Measurements from ENCODE around the gene C1orf216. TPM values are rescaled to one million over a fixed set of nuclear protein-coding genes. Genes with fewer than 3 reads are reported as not detected.

Gene C1orf216
- total RNA-seq, 1 experiment from 2014 or later, result 13.9 TPM

DNA sequence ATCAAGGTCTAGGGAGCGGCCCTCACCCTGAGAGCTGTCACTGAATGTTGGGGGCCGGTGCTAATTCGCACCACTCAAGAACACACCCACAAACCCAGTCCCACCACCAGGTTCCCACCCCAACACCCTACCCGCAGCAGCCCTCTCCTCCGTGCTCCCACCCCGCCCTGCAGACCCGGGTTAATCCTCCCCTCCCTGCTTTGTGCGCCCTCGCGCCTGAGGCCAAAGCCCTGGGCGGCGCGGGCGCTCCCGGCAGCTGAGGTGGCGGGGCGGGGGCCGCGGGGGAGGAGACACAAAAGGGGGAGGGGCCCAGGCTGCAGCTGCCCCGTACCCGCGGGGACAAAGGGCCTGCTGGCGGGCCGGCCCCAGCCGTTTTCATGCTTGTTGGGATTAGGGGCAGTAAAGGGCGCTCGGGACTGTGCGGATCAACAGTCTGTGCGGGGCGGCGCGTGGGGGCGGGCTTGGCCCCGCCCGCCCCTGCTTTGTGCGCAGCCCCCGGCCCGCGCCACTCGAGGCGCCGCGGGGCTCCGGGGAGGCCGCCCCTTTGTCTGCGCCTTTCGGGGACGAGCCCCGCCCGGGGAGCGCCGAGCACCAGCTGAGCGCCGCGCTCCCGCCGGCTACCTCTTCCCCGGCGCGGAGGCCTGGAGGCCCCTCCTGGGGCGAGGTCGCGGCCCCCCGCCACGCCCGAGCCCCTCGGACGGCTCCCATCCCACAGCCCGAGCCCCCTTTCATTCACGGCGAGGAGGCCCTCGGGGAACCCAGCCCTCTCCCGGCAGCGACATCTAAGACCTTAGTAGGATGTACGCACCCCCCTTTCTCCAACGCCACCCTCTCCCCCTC, 10.9 kb downstream of the C1orf216 start (continued):
- TF ChIP-seq, protein P1, sequence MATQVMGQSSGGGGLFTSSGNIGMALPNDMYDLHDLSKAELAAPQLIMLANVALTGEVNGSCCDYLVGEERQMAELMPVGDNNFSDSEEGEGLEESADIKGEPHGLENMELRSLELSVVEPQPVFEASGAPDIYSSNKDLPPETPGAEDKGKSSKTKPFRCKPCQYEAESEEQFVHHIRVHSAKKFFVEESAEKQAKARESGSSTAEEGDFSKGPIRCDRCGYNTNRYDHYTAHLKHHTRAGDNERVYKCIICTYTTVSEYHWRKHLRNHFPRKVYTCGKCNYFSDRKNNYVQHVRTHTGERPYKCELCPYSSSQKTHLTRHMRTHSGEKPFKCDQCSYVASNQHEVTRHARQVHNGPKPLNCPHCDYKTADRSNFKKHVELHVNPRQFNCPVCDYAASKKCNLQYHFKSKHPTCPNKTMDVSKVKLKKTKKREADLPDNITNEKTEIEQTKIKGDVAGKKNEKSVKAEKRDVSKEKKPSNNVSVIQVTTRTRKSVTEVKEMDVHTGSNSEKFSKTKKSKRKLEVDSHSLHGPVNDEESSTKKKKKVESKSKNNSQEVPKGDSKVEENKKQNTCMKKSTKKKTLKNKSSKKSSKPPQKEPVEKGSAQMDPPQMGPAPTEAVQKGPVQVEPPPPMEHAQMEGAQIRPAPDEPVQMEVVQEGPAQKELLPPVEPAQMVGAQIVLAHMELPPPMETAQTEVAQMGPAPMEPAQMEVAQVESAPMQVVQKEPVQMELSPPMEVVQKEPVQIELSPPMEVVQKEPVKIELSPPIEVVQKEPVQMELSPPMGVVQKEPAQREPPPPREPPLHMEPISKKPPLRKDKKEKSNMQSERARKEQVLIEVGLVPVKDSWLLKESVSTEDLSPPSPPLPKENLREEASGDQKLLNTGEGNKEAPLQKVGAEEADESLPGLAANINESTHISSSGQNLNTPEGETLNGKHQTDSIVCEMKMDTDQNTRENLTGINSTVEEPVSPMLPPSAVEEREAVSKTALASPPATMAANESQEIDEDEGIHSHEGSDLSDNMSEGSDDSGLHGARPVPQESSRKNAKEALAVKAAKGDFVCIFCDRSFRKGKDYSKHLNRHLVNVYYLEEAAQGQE (IDR thresholded peaks at IDR 0.05; ENCODE audit: low read depth), result no peak
- TF ChIP-seq, protein P2, sequence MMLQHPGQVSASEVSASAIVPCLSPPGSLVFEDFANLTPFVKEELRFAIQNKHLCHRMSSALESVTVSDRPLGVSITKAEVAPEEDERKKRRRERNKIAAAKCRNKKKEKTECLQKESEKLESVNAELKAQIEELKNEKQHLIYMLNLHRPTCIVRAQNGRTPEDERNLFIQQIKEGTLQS (IDR thresholded peaks at IDR 0.05), result no peak
- TF ChIP-seq RAD21 (IDR thresholded peaks at IDR 0.05; ENCODE audit: low read depth), result no peak
- no peak for TF ChIP-seq EZH2phosphoT487 (IDR thresholded peaks at IDR 0.05; ENCODE audit: borderline replicate concordance)
- no peak for TF ChIP-seq YY1 (IDR thresholded peaks at IDR 0.05; ENCODE audit: extremely low read depth, insufficient replicate concordance, low read depth, low read length)
- no peak for TF ChIP-seq EGR1 (IDR thresholded peaks at IDR 0.05; ENCODE audit: low read depth)
- TF ChIP-seq FOSL1 (IDR thresholded peaks at IDR 0.05; ENCODE audit: low read depth), result no peak

DNA sequence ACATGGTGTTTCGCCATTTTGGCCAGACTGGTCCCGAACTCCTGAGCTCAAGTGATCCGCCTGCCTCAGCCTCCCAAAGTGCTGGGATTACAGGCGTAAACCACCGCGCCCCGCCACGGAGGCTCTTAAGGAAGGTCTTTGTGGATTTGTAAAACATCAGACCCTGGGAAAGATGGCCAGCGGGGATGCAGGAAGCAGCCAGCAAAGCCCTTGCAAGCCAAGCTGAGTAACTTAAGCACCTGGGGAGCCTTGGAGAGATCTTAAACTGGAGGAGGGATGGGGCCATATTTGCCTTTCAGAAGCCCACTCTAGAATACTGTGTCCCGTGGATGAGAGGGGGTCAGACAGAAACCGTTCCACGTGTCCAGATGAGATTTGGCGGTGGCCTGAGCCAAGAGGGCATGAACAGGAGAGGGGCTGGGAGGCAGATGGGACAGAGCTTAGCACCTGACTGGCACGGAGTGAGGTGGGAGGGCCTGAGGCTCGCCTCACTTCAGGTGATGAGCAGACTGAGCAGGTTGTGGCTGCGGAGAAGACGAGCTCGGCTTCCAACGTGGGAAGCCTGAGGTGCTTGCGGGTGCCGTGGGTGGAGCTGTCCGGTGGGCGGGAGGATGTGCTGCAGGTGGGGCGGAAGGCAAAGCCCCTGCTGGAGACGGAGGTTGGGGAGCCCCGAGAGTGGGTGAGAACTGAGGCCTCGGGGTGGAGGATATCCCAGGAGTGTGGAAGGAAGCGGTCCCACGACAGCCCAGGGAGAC, 11.7 kb downstream of the C1orf216 start:
- H4K20me1 ChIP-seq (ENCODE audit: insufficient read depth), result no peaks in the 10 kb centered on the region
- no peaks in the 10 kb centered on the region for H3K79me2 ChIP-seq (ENCODE audit: insufficient read depth, low read length)
- no TSS peak for BruUV-seq (replicated peaks)
- ChIA-PET RAD21 (ENCODE audit: low non-redundant PET in 1 of 2, low total read pairs in 2 of 2, uncharacterized antibody in 2 of 2, unreplicated experiment in 2 of 2) (no interaction called here), POLR2A (no interaction called here), CTCF (no interaction called here)
- intact Hi-C loops (cut with micrococcal nuclease), result no loop called here
- DNase-seq (ENCODE audit: low read depth, low spot score) (no peak), ATAC-seq (no peak)
- H3K4me3 ChIP-seq (replicated peaks in 1 of 2; ENCODE audit: low read depth in 1 of 2, low read length in 2 of 2), result no peak overlapping the region
- no peak overlapping the region for H3K27ac ChIP-seq (ENCODE audit: low read depth, low read length)
- no peaks in the 10 kb centered on the region for H3K9me3 ChIP-seq (ENCODE audit: control insufficient read depth in 1 of 2, insufficient read depth in 1 of 2, low read depth in 1 of 2, low read length in 2 of 2)
- no peaks in the 10 kb centered on the region for H3K36me3 ChIP-seq (ENCODE audit: control insufficient read depth in 1 of 2, insufficient read depth in 2 of 2, low read length in 2 of 2)
- H2AFZ ChIP-seq (ENCODE audit: low read depth, low read length, poor library complexity, severe bottlenecking), result no peak overlapping the region
- no peaks in the 10 kb centered on the region for H3K9me2 ChIP-seq (ENCODE audit: insufficient read depth)
- H3K27me3 ChIP-seq (ENCODE audit: insufficient read depth, low read length), result no peaks in the 10 kb centered on the region
- H3K4me2 ChIP-seq (ENCODE audit: low read length), result no peak overlapping the region
- no peaks in the 10 kb centered on the region for H3K4me1 ChIP-seq (ENCODE audit: control insufficient read depth in 1 of 2, insufficient read depth in 2 of 2, low read length in 2 of 2)
- H3K9ac ChIP-seq (ENCODE audit: low read length), result no peak overlapping the region
- no peak for TF ChIP-seq RAD21 (IDR thresholded peaks at IDR 0.05; ENCODE audit: low read depth)
- TF ChIP-seq, protein P3, sequence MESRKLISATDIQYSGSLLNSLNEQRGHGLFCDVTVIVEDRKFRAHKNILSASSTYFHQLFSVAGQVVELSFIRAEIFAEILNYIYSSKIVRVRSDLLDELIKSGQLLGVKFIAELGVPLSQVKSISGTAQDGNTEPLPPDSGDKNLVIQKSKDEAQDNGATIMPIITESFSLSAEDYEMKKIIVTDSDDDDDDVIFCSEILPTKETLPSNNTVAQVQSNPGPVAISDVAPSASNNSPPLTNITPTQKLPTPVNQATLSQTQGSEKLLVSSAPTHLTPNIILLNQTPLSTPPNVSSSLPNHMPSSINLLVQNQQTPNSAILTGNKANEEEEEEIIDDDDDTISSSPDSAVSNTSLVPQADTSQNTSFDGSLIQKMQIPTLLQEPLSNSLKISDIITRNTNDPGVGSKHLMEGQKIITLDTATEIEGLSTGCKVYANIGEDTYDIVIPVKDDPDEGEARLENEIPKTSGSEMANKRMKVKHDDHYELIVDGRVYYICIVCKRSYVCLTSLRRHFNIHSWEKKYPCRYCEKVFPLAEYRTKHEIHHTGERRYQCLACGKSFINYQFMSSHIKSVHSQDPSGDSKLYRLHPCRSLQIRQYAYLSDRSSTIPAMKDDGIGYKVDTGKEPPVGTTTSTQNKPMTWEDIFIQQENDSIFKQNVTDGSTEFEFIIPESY (IDR thresholded peaks at IDR 0.05; ENCODE audit: extremely low read depth, insufficient replicate concordance, low read length), result no peak
- TF ChIP-seq POLR2AphosphoS5 (IDR thresholded peaks at IDR 0.05; ENCODE audit: low read depth, low read length), result no peak
- TF ChIP-seq ZFX (IDR thresholded peaks at IDR 0.05), result no peak
- TF ChIP-seq EZH2 (IDR thresholded peaks at IDR 0.05), result no peak
- TF ChIP-seq, protein P4, sequence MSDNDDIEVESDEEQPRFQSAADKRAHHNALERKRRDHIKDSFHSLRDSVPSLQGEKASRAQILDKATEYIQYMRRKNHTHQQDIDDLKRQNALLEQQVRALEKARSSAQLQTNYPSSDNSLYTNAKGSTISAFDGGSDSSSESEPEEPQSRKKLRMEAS (IDR thresholded peaks at IDR 0.05), result no peak
- TF ChIP-seq, protein P1 (IDR thresholded peaks at IDR 0.05; ENCODE audit: low read depth), result no peak
